ENCODE measurements around the gene LIN37. TPM values are rescaled to one million over a fixed set of nuclear protein-coding genes. Genes with fewer than 3 reads are reported as not detected.

Gene LIN37
- total RNA-seq, 6 experiments from 2014 or later = 3.2 to 8.2 (median 4.9) TPM

- H3K27me3 ChIP-seq = no peaks in the 10 kb centered on the region
- WGBS (ENCODE audit: insufficient coverage, low coverage, low lambda C conversion rate, missing lambda C conversion rate) = no CpG with 5 or more reads among the region's 10 CpGs
- no peaks in the 10 kb centered on the region for H3K4me1 ChIP-seq
- no peaks in the 10 kb centered on the region for H3K36me3 ChIP-seq
- DNase-seq (no peak), ATAC-seq (no peak)
- intact Hi-C loops (cut with DNase I) = no loop called here
- H3K4me3 ChIP-seq = no peak overlapping the region
- TF ChIP-seq CTCF (IDR thresholded peaks at IDR 0.05) (no peak), POLR2A (IDR thresholded peaks at IDR 0.05) (no peak)
- no peak overlapping the region for H3K27ac ChIP-seq
- no peaks in the 10 kb centered on the region for H3K9me3 ChIP-seq
Measured at GRCh38 chr19:35785339-35785627, 36.9 kb downstream of the LIN37 start.

GRCh38 chr19:35786299-35787160 lies 38.2 kb downstream of the LIN37 start:
- DNase-seq (peak in 1 of 3 donors; percentile 43), ATAC-seq (no peak)
- no peak overlapping the region for H3K4me3 ChIP-seq
- no peak for TF ChIP-seq CTCF (IDR thresholded peaks at IDR 0.05)
- TF ChIP-seq POLR2A (IDR thresholded peaks at IDR 0.05) = no peak
- intact Hi-C loops (cut with DNase I) = no loop called here
- H3K27me3 ChIP-seq = no peaks in the 10 kb centered on the region
- WGBS (ENCODE audit: insufficient coverage, low coverage, low lambda C conversion rate, missing lambda C conversion rate) = 73% methylated on average over 9 of the region's 31 CpGs
- no peak overlapping the region for H3K27ac ChIP-seq
- H3K4me1 ChIP-seq = peaks cover 0 to 1% (median 0%) of the 10 kb centered on the region in 4 donors
- no peaks in the 10 kb centered on the region for H3K36me3 ChIP-seq
- H3K9me3 ChIP-seq = no peaks in the 10 kb centered on the region

GRCh38 chr19:35787227-35787799 lies 38.9 kb downstream of the LIN37 start:
- ATAC-seq (no peak), DNase-seq (no peak)
- H3K9me3 ChIP-seq = no peaks in the 10 kb centered on the region
- no peak overlapping the region for H3K27ac ChIP-seq
- intact Hi-C loops (cut with DNase I) = no loop called here
- no peaks in the 10 kb centered on the region for H3K27me3 ChIP-seq
- no peak for TF ChIP-seq CTCF (IDR thresholded peaks at IDR 0.05)
- no peak for TF ChIP-seq POLR2A (IDR thresholded peaks at IDR 0.05)
- H3K36me3 ChIP-seq = no peaks in the 10 kb centered on the region
- WGBS (ENCODE audit: insufficient coverage, low coverage, low lambda C conversion rate, missing lambda C conversion rate) = no CpG with 5 or more reads among the region's 15 CpGs
- no peak overlapping the region for H3K4me3 ChIP-seq
- H3K4me1 ChIP-seq = peaks cover 0 to 4% (median 0%) of the 10 kb centered on the region in 4 donors

GRCh38 chr19:35788205-35788960 lies 40.0 kb downstream of the LIN37 start:
- intact Hi-C loops (cut with DNase I) = no loop called here
- DNase-seq (no peak), ATAC-seq (no peak)
- Histone ChIP-seq H3K27me3 (no peaks in the 10 kb centered on the region), H3K36me3 (no peaks in the 10 kb centered on the region), H3K4me3 (no peak overlapping the region), H3K4me1 (peaks cover 0 to 4% (median 0%) of the 10 kb centered on the region in 4 donors), H3K9me3 (no peaks in the 10 kb centered on the region), H3K27ac (no peak overlapping the region)
- TF ChIP-seq POLR2A (IDR thresholded peaks at IDR 0.05) (no peak), CTCF (IDR thresholded peaks at IDR 0.05) (no peak)
- 84% methylated on average over 6 of the region's 12 CpGs for WGBS (ENCODE audit: insufficient coverage, low coverage, low lambda C conversion rate, missing lambda C conversion rate)

All from right lobe of liver (tissue), 6 donors.